ENCODE results near the gene CD34.
"Not testable (repeated sequence)": the region's sequence is repeated elsewhere in the genome, so short reads cannot be mapped to it uniquely, and the experiment has no call there.

Gene CD34

DNA sequence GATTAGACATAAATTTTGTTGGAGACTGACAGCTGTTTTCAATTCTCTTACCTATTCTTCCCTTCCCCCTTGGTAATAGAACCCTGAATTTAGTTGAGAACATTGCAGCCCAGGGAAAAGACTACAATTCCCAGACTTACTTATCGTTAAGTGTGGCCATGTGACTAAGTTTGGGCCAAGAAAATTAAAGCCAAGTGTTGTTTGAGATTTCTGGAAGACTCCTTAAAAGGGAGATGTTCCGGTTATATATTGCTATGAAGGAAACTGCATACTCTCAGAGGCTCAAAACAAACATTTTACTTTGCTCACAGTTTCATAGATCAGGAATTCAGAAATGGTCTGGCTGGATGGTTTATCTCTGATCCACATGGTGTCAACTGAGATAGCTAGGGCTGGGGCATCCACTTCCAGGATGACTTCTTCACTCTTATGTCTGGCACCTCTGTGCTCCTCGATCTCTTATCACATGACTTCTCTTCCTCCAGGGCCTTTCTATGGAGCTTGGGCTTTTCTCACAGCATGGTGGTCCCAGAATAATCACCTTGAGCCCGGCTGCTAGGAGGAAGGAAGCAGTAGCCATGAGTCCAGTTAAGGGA, 22.4 kb upstream of the CD34 start:
- FAIRE-seq, result no peak
- no peak for DNase-seq (ENCODE audit: extremely low spot score, insufficient read length, low read depth)

DNA sequence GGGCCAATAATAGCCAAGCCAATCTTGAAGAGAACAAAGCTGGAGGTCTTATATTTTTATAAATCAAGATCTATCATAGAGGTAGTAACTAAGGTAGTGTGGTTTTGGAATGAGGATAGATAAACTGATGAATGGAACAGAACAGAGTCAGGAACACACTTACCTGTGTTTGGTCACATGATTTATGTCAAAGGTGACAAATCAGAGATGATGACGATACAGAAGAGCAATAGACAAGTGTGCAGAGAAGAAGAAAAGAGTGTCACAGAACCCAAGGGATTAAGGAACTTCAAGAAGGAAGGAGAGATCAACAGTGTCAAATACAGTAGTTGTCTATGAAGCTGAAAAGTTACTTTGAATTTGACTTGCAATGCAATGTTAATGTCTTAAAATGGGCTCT, 16.1 kb upstream of the CD34 start:
- FAIRE-seq (no peak), DNase-seq (ENCODE audit: extremely low spot score, insufficient read length, low read depth) (no peak)

DNA sequence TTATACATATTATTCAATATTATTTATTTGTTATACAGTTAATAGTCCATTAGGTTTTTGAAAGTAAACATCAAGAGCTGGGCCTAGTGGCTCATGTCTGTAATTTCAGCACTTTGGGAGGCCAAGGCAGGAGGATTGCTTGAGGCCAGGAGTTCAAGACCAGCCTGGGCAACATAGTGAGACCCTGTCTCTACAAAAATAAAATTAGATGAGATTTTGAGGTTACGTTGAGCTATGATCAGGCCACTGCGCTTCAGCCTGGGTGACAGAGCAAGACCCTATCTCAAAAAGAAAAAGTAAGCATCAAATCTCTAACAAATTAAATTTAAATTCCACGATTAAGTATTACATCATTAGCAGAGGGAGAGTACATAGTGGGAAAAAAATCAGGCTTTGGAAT, 15.0 kb upstream of the CD34 start:
- not testable (repeated sequence) for DNase-seq (ENCODE audit: extremely low spot score, insufficient read length, low read depth)

DNA sequence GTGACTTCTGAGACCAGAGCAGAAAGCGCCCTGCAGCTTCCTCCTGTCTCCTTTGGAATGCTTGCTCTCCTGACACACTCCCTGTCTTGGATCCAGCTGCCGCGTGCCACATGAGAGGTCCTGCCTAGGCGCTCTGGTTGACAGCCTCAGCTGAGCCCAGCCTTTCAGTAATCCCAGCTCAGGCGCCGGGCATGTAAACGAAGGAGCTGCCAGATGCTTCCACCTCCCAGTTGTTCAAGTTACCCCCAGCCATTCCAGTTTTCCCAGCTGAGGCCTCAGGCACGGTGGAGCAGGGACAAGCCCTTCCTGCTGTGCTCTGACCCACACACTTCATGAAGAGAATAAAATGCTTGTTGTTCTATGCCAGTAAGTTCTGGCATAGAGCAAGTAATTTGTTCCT, 14.3 kb upstream of the CD34 start:
- DNase-seq (ENCODE audit: extremely low spot score, insufficient read length, low read depth) (no peak), FAIRE-seq (no peak)

More for the DNA sequence above, 15.0 kb upstream of the CD34 start:
- FAIRE-seq, result not testable (repeated sequence)

DNA sequence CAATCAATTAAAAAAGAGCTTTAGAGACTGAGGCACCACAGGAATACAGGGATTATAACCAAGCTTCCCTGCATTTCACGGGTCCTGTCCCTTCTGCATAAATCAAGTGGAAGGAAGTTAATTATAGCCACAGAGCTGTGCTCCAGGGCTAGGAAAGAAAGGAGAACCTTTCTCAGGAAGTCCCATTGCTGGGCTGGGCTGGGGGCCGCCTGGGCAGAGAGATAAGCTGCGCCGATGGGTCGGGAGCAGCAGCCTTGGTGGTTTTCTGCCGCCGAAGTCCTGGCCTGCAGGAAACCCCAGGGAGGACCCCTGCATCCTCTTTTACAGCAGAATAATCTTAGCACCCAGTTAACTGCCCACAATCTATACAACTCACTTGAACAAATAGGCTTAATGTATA, 12.6 kb upstream of the CD34 start:
- FAIRE-seq (no peak), DNase-seq (ENCODE audit: extremely low spot score, insufficient read length, low read depth) (no peak)

DNA sequence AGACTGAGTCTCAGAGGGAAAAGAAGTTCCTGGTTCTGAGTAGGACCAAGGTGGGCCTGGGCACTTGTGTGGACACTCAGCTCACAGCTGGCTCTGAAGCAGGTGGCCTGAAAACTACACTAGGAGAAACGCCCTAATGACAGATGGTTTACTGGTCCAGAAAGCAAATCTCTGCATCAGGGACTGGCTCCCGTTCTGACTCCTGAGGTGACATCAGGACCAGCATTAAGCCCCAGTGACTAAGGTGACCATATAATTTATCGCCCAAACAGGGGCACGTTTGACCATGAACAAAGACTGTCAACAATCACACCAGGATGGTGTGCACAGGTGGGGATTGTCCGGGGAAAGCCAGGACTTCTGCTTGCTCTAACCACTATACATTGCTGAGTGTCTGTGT, 12.2 kb upstream of the CD34 start:
- FAIRE-seq, result no peak

DNA sequence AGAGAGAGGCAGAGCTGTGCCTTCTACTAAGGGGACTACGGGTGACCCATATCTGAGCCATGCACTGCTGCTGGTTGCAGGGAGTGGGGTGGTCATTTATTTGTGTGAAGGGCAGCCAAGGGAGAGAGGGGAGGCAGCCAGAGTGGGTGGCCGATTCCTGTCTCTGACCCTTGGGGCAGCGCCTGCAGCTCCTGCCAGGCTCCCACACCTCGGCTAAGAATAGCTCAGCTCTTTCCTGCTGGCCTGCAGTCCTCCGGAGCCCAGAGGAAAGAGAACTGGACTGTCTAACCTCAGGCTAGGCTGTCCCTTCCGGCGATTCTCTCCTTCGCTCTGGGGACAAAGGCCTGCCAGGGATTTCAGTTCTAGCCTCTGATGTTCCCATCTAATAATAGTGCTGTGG, 11.6 kb upstream of the CD34 start:
- no peak for FAIRE-seq
- DNase-seq (ENCODE audit: extremely low spot score, insufficient read length, low read depth), result no peak

More for the DNA sequence above, 12.2 kb upstream of the CD34 start:
- no peak for DNase-seq (ENCODE audit: extremely low spot score, insufficient read length, low read depth)

DNA sequence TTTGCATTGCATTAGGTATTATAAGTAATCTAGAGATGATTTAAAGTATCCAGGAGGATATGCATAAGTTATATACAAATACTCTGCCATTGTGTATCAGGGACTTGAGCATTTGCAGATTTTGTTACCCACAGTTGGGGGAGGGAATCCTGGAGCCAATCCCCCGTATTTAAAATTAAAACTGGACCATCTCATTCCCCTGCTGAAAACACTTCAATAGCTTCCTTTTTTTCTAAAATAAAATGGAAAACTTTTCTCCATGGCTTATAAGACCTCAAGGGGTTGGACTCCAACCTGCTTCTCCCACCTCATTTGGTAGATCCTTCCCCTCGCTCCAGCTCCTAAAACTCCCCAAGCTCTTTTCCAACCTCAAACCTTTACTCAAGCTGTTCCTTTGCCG, 10.4 kb upstream of the CD34 start:
- FAIRE-seq, result no peak

DNA sequence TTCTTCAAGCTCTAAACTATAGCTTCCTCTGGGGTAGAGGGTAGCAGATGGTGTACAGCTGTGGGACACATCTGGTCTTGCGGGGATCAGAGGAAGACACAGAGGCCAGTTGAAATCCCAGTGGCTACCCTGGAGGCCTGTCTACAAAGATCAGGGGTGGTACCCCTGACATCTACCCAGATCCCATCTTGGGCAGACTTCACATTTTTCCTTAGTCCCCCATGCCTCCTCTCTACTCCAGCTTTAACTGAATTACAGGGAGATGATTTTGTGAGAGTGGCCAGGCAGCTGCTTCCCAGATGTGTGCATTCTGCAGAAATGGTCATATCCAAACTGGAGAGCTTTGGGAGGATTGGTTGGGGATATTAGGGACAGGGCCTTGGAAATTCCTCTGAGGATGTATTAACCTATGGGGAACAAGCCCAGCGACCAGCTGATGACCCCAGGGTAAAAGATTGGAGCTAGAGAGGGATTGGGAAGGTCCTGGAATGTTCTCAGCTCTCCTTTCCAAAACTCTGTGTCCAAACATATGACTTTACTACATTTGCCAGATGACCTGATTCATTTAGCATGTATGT, 9.6 kb upstream of the CD34 start:
- FAIRE-seq (no peak), DNase-seq (ENCODE audit: extremely low spot score, insufficient read length, low read depth) (no peak)

More for the DNA sequence above, 10.4 kb upstream of the CD34 start:
- DNase-seq (ENCODE audit: extremely low spot score, insufficient read length, low read depth), result no peak

DNA sequence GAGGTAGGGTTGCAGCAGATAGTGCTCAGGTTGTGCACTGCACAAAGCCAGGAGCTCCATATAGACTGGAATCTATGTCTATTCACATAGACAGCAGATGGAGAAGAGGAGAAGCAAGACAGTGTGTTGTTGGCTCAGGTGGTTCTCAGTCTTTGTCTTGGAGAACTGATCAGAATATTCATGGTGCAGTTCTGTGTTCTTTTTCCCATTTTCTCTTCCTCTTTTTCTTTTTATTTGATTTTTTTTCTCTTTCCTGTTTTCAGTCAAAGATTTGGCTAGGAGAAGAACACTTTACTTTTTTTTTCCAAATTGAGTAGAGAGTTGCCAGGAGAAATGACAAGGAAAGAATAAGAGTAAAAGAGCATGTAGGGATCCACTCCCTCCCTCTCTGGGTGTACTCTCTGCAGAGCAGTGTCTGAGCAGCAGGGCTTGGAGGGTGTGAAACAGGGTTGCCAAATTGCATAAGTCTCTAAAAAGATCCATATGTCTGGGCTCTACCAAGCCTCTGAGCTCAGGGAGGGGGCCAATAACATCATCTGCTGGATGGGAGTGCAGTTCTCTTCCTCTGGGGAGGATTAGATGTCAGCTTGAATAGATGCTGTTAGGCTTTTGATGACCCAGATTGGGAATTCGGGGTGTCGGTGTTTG, 8.7 kb upstream of the CD34 start:
- FAIRE-seq, result no peak
- DNase-seq (ENCODE audit: extremely low spot score, insufficient read length, low read depth), result no peak

DNA sequence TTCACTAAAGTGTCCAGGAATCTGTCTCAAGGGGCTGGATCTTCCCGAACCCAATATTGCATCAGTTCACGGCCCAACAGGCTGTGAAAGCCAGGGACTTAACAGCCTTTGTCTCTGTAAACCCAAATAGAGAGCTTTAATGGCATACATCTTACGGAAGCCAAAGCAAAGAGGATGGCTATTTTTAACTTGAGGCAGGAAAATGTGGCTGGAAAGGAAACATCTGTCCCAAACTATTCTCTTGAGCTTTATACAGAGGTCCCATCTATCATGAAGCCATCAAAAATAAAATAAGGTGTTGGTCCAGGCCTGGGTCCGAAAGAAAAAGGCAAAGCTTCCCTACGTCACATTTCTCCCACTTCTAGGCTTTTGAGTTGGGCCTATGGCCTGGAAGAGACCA, 7.7 kb upstream of the CD34 start:
- FAIRE-seq (no peak), DNase-seq (ENCODE audit: extremely low spot score, insufficient read length, low read depth) (no peak)

DNA sequence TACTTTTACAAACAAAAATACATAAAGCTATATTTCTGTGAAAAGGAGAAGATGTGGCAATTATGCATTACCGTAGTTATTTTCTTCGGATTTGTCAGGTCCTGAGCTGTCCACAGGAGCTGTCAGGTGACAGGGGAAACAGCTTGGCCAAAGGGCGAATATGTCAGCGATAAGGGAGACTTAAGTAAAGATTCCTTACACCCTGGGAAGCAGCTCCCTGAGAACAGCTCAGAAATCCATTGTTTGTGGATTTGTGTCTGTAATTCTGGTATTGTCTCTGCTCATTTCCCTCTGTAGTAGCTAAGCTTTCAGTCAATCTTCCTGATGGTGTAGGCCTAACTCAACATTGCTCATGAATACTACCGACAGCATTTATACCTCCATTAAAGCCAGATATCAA, 7.1 kb upstream of the CD34 start:
- DNase-seq (ENCODE audit: extremely low spot score, insufficient read length, low read depth), result no peak
- FAIRE-seq, result no peak

DNA sequence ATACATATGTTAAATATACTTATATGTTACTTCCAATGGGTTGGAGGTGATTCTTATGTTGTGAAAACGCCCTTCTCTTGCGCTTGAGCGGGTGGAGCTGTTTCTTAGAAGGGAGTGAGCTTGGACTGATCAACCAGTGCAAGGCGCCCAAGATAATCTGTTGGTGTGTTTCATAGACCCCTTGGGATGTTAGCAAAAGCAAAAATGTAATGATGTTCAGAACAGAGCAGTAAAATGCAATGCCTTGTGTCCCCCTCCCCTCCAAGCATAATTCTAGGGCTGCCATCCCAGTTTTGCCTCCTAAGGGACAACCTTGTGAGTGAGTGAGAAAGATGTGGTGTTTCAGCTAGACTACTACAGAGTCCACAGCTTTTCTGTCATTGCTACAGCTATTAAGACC, 6.2 kb upstream of the CD34 start:
- FAIRE-seq, result no peak
- DNase-seq (ENCODE audit: extremely low spot score, insufficient read length, low read depth), result no peak

DNA sequence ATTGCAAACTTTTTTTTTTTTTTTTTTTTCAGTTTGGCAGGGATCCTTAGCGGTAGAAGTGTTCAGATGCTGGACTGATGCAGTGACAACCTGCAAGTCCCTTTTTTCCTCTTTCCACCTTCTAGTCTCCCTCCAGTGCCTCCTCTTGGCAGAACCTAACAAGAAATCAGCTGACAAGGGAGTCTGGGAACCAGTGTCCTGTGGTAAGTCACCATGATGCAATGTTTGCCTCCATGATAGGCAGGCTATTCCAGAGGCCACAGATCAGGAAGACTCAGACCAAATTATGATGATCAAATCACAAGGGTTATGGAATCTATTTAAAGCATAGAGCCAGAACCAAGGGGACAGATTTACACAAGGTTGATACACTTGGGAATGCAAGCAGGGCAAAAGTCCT, 3.0 kb upstream of the CD34 start:
- no peak for DNase-seq (ENCODE audit: extremely low spot score, insufficient read length, low read depth)
- no peak for FAIRE-seq

DNA sequence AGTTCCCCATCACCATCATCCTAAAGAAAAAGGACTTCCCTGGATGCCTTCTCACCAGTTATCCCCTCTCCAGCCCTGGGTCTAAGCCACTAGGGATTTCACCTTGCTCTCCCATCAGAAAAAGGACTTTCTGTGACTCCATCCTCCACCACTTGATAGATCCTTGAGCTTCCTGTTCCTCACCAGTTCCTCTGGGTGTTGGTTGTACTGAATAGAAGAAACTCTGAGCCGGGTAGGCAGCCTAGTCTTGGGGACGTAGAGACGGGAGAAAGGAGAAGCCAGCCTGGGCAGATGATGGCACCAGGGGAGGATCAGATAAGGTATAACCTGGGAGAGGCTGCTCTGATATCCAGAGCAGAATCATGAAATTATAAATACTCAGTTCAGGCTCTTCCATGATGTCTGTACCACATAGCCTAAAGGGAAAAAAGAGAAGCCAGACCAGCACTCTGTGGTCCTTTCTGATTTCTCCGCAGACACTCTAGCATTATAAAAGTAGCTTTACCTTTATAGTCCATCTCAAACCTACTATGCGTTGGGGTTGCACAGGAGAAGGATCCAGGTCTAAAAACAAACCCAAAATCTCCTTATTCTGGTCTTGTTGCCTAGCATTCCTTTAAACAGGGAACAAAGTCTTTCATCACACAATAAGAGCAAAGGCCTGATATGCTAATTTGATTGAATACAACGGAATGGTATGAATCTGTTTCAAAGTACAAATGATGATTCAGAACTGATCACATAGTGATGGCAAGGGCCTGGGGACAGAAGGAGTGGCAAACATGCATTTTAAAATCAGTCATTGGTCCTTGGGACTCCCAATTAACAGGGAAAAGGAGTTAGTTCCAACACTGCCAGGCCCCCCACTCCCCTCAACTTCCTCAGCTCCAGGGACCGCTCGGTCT, 1.2 kb upstream of the CD34 start:
- FAIRE-seq (no peak), DNase-seq (ENCODE audit: extremely low spot score, insufficient read length, low read depth) (no peak)

DNA sequence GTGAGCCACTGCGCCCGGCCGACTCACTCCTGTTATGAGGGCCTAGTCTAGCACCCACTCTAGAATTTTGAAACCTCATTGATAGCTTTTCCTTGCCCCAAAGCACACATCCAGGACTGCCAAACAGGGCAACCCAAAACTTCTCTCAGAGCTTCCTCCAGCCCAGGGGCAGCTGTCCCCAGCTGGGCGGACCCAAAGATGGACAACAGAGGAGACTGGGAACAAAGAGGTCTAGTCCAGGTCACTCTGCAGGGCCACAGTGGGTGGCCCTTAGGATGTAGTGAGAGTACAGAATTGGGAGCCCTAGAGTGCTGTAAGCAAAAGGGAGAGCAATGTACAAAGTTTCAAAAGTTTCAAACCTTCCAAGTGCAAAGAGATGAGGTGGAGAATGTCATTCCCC, 1.2 kb downstream of the CD34 start:
- DNase-seq (ENCODE audit: extremely low spot score, insufficient read length, low read depth) (no peak), FAIRE-seq (no peak)

DNA sequence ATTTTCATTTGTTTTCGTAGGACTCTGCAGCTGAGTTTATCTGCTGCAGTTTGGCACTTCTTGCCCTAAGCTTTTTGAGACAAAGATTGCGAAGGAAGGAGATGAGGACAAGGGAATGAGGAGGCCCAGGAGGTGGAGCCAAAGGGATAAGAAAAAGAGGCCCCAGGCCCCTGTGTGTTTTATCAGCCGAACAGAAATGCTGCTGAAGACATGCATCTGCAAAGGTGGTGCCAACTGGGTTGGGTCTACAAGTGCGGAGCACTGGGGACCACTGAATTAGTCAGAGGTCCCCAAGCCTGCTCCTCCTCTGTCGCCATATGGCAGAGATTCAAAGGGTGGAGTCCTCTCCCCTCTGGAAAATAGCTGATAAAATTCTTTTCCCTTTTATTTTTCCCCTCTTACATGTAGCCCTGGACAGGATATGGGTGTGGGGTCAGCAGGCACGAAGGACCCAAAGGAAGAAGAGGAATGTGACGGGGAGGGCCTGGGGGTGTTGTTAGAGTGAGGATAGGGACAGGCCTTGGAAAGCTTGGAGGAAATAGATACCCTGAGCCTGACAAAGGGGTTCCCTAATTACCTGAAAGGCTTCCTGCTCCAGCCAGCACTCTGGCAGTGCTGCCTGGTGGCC, 2.7 kb downstream of the CD34 start:
- FAIRE-seq (no peak), DNase-seq (ENCODE audit: extremely low spot score, insufficient read length, low read depth) (no peak)

DNA sequence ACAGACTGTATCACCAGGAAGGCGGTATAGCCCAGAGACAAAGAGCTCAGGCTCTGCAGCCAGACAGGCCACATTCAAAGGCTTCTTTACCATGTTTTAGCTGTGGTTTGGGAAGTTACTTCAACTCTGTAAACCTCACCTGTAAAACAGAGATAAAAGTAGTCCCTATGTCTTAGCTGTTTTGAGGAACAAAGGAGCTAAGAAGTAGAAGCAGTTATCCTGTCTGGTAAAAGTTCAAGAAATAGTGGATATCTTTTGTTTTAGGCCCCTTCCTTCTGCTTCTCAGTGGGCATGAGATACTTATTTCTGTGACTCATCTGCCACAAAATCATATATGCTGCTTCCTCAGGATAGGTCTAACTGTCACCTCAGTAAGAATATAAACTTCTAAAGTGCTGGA, 6.5 kb downstream of the CD34 start:
- no peak for FAIRE-seq

DNA sequence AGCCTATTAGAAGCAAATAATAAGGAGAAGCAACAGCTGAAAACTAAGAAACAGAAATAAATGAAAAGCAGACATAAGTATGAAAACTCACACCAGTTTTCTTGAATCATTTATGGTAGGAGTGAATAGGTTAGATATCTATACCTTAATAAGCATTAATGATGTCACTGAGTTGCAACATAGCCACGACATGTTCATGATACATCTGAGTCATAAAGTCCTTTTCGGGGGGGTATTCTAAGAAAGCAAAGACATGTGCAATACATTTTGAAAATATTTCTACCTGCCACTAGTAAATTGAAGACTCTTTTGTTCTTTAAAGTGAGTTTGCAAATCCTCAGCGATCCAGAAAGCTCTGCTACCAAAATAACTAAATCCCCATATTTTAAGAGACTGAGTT, 7.2 kb downstream of the CD34 start:
- no peak for DNase-seq (ENCODE audit: extremely low spot score, insufficient read length, low read depth)
- FAIRE-seq, result no peak

More for the DNA sequence above, 6.5 kb downstream of the CD34 start:
- DNase-seq (ENCODE audit: extremely low spot score, insufficient read length, low read depth), result no peak

DNA sequence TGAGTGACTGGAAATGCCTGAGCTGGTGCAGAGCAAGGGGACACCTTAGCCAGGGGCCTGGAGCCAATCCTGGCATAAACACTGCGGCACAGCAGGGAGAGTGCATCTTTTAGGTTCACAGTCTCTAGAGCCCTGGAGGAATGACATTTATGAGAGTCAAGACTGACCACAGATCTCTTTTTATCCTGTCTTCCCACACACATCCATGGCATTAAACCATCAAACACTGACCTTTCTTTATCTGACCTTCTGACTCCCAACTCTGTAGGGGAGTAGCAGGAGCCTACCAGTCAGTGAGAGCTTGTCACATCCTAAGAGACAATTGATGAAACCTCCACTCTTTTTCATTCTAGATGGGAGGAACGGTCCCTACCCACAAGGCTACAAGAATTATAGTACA, 7.9 kb downstream of the CD34 start:
- DNase-seq (ENCODE audit: extremely low spot score, insufficient read length, low read depth), result no peak

More for the DNA sequence above, 7.9 kb downstream of the CD34 start:
- no peak for FAIRE-seq
